HepG2 (cell line): Measurements from ENCODE around the gene FITM1. TPM values are rescaled to one million over a fixed set of nuclear protein-coding genes. Genes with fewer than 3 reads are reported as not detected.

Experiments
- CREM ChIP-seq, 2 experiments: sonication (generic) in 1 of 2; formaldehyde crosslinking in 1 of 2; IDR thresholded peaks; 2 replicates each; pipeline versions ENCODE4 v1.4.0 to v1.6.1; 2016 to 2020; ENCODE audit warnings: antibody characterized with exemption in 1 of 2, mild to moderate bottlenecking in 1 of 2, missing genetic modification reagents in 1 of 2
- E2F5 ChIP-seq: sonication (generic); formaldehyde crosslinking; conservative IDR thresholded peaks from 2 replicates; pipeline ENCODE4 v1.4.0; 2020; ENCODE audit warnings: missing genetic modification reagents
- HIC2 ChIP-seq: sonication (generic); formaldehyde crosslinking; IDR thresholded peaks from 2 replicates; pipeline ENCODE4 v1.9.0; 2022; ENCODE audit warnings: low read depth, missing genetic modification reagents
- HNF1B ChIP-seq: sonication (generic); formaldehyde crosslinking; IDR thresholded peaks from 2 replicates; pipeline ENCODE4 v1.5.1; 2020; ENCODE audit warnings: mild to moderate bottlenecking, moderate library complexity, missing genetic modification reagents
- HNF4A ChIP-seq: sonication (generic); formaldehyde crosslinking; IDR thresholded peaks from 2 replicates; pipeline ENCODE4 v1.4.0; 2020; ENCODE audit warnings: missing genetic modification reagents
- KDM5B ChIP-seq: sonication (generic); formaldehyde crosslinking; IDR thresholded peaks from 2 replicates; pipeline ENCODE4 v1.4.0; 2020; ENCODE audit warnings: missing genetic modification reagents, mild to moderate bottlenecking, borderline replicate concordance
- MEF2D ChIP-seq: sonication (generic); formaldehyde crosslinking; IDR thresholded peaks from 2 replicates; pipeline ENCODE4 v1.5.1; 2020; ENCODE audit warnings: mild to moderate bottlenecking, missing genetic modification reagents
- MXI1 ChIP-seq: IDR thresholded peaks from 3 replicates; pipeline ENCODE4 v1.6.1; 2012; ENCODE audit warnings: low read depth, low read length, inconsistent platforms, borderline replicate concordance
- PITX1 ChIP-seq: sonication (generic); formaldehyde crosslinking; IDR thresholded peaks from 2 replicates; pipeline ENCODE4 v1.5.1; 2020; ENCODE audit warnings: mild to moderate bottlenecking, missing genetic modification reagents
- RXRA ChIP-seq: sonication (generic); formaldehyde crosslinking; IDR thresholded peaks from 2 replicates; pipeline ENCODE4 v1.5.1; 2020; ENCODE audit warnings: missing genetic modification reagents
- SP4 ChIP-seq: sonication (generic); formaldehyde crosslinking; IDR thresholded peaks from 2 replicates; pipeline ENCODE4 v1.8.1; 2023; ENCODE audit warnings: mild to moderate bottlenecking, missing genetic modification reagents
- ZBED4 ChIP-seq: sonication (generic); formaldehyde crosslinking; IDR thresholded peaks from 2 replicates; pipeline ENCODE4 v1.4.0; 2020; ENCODE audit warnings: missing genetic modification reagents, borderline replicate concordance
- ZNF451 ChIP-seq: sonication (generic); formaldehyde crosslinking; IDR thresholded peaks from 2 replicates; pipeline ENCODE4 v1.5.0; 2020; ENCODE audit warnings: mild to moderate bottlenecking, missing genetic modification reagents
- ZNF501 ChIP-seq: sonication (generic); formaldehyde crosslinking; IDR thresholded peaks from 2 replicates; pipeline ENCODE4 v1.5.1; 2020; ENCODE audit warnings: mild to moderate bottlenecking, moderate library complexity, missing genetic modification reagents
- ZNF574 ChIP-seq: sonication (generic); formaldehyde crosslinking; IDR thresholded peaks from 2 replicates; pipeline ENCODE4 v1.4.0; 2020; ENCODE audit warnings: missing genetic modification reagents
- polyA plus RNA-seq, 8 experiments: library from polyadenylated mRNA; depleted of rRNA in 3 of 8; stranded (reverse) in 7 of 8; unstranded in 1 of 8; fragments of >200 nt; fragmentation: Illumina TruSeq in 4 of 8; extraction: Trizol in 4 of 8; gene quantifications; 2 replicates each; pipeline versions ENCODE4 v1.2.1 to v1.2.3, GENCODE V29; 2011 to 2016; ENCODE audit warnings: low read depth in 4 of 8, missing spikeins in 1 of 8, mixed read lengths in 1 of 8; ENCODE audit not compliant: insufficient read depth in 1 of 8
- total RNA-seq, 5 experiments: library from RNA; depleted of rRNA; stranded (reverse); fragments of >200 nt; fragmentation: Illumina TruSeq; extraction: Trizol; gene quantifications; 2 replicates each; pipeline ENCODE4 v1.2.3, GENCODE V29; 2016; ENCODE audit warnings: low read depth in 1 of 5

The FITM1 gene
- total and polyA plus RNA-seq, 2 of the 13 experiments (the other 11 are each of a cell fraction or from before 2014, with no cell fraction given) = 2.7 to 5.8 TPM

GRCh38 chr14:24129410-24129998 is 955 bp upstream of the FITM1 start (continued):
- TF ChIP-seq ZNF574 (CRISPR knock-in tag) (peak; percentile 37), KDM5B (CRISPR knock-in tag) (peak; percentile 1; the same call in 1 of the 2 replicates), HNF4A (CRISPR knock-in tag) (peak; percentile 43; the same call in 1 of the 2 replicates), SP4 (CRISPR knock-in tag) (peak; percentile 61), E2F5 (CRISPR knock-in tag) (0 out of 2 replicates have a peak, but pooled peaks have one; percentile 29), HIC2 (CRISPR knock-in tag) (0 out of 2 replicates have a peak, but pooled peaks have one; percentile 37), PITX1 (CRISPR knock-in tag) (0 out of 2 replicates have a peak, but pooled peaks have one; percentile 17), HNF1B (CRISPR knock-in tag) (peak; percentile 48; the same call in 1 of the 2 replicates), MEF2D (CRISPR knock-in tag) (0 out of 2 replicates have a peak, but pooled peaks have one; percentile 14), ZBED4 (CRISPR knock-in tag) (no peak), ZNF501 (CRISPR knock-in tag) (peak; percentile 51), MXI1 (no peak), ZNF451 (0 out of 2 replicates have a peak, but pooled peaks have one; percentile 29), RXRA (no peak), CREM (IDR thresholded peaks at IDR 0.05) (no peak), CREM (CRISPR knock-in tag; IDR thresholded peaks at IDR 0.05) (no peak)
